Measurements from ENCODE around the gene LDLRAD3. TPM values are rescaled to one million over a fixed set of nuclear protein-coding genes. Genes with fewer than 3 reads are reported as not detected.

The LDLRAD3 gene
- total RNA-seq, 2 experiments from 2014 or later: 0.22 to 0.59 TPM

DNA sequence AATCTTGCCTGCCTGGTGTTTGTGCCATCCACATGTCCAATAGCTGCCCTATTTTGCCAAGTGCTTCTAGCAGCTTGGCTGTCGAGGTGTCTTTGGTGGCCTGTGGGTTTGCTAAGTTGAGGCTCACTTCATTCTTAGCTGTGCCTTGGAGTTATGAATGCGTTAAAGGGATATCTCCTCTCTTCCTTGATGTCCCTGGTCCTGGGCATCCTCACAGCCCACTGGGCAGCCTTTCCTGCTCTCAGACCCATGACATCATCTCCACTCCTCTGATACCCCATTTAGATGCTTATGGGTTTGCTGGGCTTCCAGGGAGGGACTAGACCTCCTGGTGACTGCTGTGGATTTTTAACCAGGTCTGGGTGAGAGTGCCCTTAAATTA, 1.3 kb downstream of the LDLRAD3 start:
- ChIA-PET CTCF (no interaction called here), POLR2A (no interaction called here)
- H3K27ac Mint-ChIP-seq: no peak overlapping the region
- H3K27me3 Mint-ChIP-seq: peaks cover 47% of the 10 kb centered on the region
- no peaks in the 10 kb centered on the region for H3K36me3 Mint-ChIP-seq (ENCODE audit: low read depth)
- TF ChIP-seq, protein P1, sequence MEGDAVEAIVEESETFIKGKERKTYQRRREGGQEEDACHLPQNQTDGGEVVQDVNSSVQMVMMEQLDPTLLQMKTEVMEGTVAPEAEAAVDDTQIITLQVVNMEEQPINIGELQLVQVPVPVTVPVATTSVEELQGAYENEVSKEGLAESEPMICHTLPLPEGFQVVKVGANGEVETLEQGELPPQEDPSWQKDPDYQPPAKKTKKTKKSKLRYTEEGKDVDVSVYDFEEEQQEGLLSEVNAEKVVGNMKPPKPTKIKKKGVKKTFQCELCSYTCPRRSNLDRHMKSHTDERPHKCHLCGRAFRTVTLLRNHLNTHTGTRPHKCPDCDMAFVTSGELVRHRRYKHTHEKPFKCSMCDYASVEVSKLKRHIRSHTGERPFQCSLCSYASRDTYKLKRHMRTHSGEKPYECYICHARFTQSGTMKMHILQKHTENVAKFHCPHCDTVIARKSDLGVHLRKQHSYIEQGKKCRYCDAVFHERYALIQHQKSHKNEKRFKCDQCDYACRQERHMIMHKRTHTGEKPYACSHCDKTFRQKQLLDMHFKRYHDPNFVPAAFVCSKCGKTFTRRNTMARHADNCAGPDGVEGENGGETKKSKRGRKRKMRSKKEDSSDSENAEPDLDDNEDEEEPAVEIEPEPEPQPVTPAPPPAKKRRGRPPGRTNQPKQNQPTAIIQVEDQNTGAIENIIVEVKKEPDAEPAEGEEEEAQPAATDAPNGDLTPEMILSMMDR (IDR thresholded peaks at IDR 0.05): no peak
- H3K4me3 Mint-ChIP-seq: peak overlapping the region; percentile 70
- no peaks in the 10 kb centered on the region for H3K9me3 Mint-ChIP-seq
- peaks cover 5% of the 10 kb centered on the region for H3K4me1 Mint-ChIP-seq (ENCODE audit: low read depth)
- intact Hi-C loops (cut with micrococcal nuclease): no loop called here
- no peak for DNase-seq
- ATAC-seq: no peak

DNA sequence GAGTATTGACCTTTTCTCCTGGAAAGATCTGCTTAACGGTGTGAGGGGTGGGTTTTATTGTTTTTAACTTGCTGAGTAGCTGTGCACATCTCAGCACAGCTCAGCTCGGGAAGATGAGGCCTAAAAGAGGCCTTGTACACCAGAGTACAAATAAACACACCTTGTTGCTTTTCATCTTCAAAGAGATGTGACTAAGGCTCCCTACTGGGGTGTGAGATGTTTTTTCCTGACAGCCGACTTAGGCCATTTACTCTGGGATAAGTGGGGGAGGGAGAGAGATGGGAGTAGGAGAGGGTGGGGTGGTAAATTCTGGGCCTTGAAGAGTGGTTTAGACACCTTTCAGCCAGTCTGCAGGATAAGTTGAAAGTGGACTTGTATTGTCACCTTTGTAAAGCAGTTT, 2.9 kb downstream of the LDLRAD3 start:
- peaks cover 5% of the 10 kb centered on the region for H3K4me1 Mint-ChIP-seq (ENCODE audit: low read depth)
- H3K27me3 Mint-ChIP-seq: peaks cover 47% of the 10 kb centered on the region
- ATAC-seq: no peak
- H3K9me3 Mint-ChIP-seq: no peaks in the 10 kb centered on the region
- intact Hi-C loops (cut with micrococcal nuclease): no loop called here
- TF ChIP-seq, protein P1 (IDR thresholded peaks at IDR 0.05): no peak
- no peaks in the 10 kb centered on the region for H3K36me3 Mint-ChIP-seq (ENCODE audit: low read depth)
- no peak for DNase-seq
- no peak overlapping the region for H3K27ac Mint-ChIP-seq
- POLR2A ChIA-PET: no interaction called here
- CTCF ChIA-PET: no interaction called here
- no peak overlapping the region for H3K4me3 Mint-ChIP-seq

DNA sequence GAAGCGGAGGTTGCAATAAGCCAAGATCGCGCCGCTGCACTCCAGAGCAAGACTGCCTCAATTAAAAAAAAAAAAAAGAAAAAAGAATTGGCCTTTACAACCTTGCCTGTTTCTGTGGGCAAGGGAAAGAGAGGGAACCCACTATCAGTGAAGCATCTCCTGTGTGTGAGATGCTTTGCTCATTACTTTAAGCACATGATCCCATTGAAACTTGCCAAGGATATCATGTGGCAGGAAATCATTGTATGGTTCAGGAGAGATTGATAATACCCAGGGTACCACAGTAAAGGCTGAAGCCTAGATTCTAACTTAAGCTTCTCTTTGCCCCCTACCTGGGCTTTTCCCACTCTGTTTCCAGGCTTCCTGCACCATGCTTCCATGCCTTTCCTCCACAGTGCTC, 3.6 kb downstream of the LDLRAD3 start:
- Mint-ChIP-seq H3K4me1 (ENCODE audit: low read depth) (peaks cover 5% of the 10 kb centered on the region), H3K27ac (no peak overlapping the region), H3K4me3 (no peak overlapping the region), H3K9me3 (no peaks in the 10 kb centered on the region), H3K27me3 (peaks cover 47% of the 10 kb centered on the region), H3K36me3 (ENCODE audit: low read depth) (no peaks in the 10 kb centered on the region)
- POLR2A ChIA-PET: no interaction called here
- DNase-seq (no peak), ATAC-seq (no peak)
- CTCF ChIA-PET: no interaction called here
- intact Hi-C loops (cut with micrococcal nuclease): no loop called here
- TF ChIP-seq, protein P1 (IDR thresholded peaks at IDR 0.05): no peak

DNA sequence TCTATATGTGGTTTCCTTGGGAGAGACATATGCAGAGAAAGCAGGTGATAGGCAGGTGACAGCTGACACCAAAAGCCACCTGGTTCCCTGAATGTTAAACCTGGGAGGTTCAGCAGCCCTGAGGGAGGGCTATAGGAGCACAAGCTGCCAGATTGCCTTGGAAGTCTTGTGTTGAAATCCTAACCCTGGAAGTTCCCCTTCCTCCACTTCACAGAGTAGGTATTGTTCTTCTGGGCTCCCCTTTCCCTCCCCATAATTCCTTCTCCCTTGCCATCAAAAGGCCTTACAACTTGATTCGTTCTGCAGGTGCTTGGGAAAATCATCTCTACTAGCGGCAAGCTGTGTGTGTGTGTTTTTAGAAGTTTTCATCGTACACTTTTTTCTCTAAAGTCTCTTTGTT, 5.4 kb downstream of the LDLRAD3 start:
- no peak overlapping the region for H3K27ac Mint-ChIP-seq
- no peaks in the 10 kb centered on the region for H3K9me3 Mint-ChIP-seq
- POLR2A ChIA-PET: interaction anchor here (0.7 kb wide), 1 partner anchor 306 kb away, joined by 3 read pairs; no protein-coding TSS in a partner anchor
- H3K27me3 Mint-ChIP-seq: peaks cover 35% of the 10 kb centered on the region
- DNase-seq (no peak), ATAC-seq (no peak)
- intact Hi-C loops (cut with micrococcal nuclease): no loop called here
- peaks cover 1% of the 10 kb centered on the region for H3K4me1 Mint-ChIP-seq (ENCODE audit: low read depth)
- no peak overlapping the region for H3K4me3 Mint-ChIP-seq
- no peaks in the 10 kb centered on the region for H3K36me3 Mint-ChIP-seq (ENCODE audit: low read depth)
- CTCF ChIA-PET: interaction anchor here (0.9 kb wide), 1 partner anchor 138 kb away, joined by 3 read pairs; no protein-coding TSS in a partner anchor
- TF ChIP-seq, protein P1 (IDR thresholded peaks at IDR 0.05): no peak

DNA sequence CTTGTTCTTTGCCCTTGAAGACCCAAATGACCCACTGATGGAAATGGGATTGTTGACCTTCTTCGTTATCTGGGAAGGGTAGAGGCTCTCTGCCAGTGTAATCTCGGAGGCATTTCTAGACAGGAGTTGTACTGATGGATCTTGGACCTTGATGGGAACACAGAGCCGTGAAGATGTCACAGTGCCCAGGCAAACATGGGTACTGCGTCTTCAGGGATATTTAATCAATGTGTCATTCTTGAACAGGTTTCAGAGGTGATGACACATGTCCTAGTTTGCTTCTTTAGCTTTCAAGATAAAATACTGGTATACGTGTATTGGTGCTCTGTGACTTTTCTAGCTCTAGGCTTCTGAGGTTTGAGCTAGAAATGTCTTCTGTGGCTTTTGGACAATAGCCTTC, 6.2 kb downstream of the LDLRAD3 start:
- no peaks in the 10 kb centered on the region for H3K36me3 Mint-ChIP-seq (ENCODE audit: low read depth)
- ATAC-seq: no peak
- DNase-seq: no peak
- H3K27ac Mint-ChIP-seq: no peak overlapping the region
- peaks cover 28% of the 10 kb centered on the region for H3K27me3 Mint-ChIP-seq
- TF ChIP-seq, protein P1 (IDR thresholded peaks at IDR 0.05): no peak
- H3K4me3 Mint-ChIP-seq: no peak overlapping the region
- H3K9me3 Mint-ChIP-seq: no peaks in the 10 kb centered on the region
- no peaks in the 10 kb centered on the region for H3K4me1 Mint-ChIP-seq (ENCODE audit: low read depth)
- ChIA-PET CTCF (no interaction called here), POLR2A (no interaction called here)
- intact Hi-C loops (cut with micrococcal nuclease): no loop called here

All from activated CD8-positive, alpha-beta T cell treated with anti-CD3 and anti-CD28 coated beads for 36 hours (primary cell).